ENCODE results near the gene ELP5.
A peak's percentile ranks its signal among the peaks of the same experiment; 100 is the strongest.

Gene ELP5

DNA sequence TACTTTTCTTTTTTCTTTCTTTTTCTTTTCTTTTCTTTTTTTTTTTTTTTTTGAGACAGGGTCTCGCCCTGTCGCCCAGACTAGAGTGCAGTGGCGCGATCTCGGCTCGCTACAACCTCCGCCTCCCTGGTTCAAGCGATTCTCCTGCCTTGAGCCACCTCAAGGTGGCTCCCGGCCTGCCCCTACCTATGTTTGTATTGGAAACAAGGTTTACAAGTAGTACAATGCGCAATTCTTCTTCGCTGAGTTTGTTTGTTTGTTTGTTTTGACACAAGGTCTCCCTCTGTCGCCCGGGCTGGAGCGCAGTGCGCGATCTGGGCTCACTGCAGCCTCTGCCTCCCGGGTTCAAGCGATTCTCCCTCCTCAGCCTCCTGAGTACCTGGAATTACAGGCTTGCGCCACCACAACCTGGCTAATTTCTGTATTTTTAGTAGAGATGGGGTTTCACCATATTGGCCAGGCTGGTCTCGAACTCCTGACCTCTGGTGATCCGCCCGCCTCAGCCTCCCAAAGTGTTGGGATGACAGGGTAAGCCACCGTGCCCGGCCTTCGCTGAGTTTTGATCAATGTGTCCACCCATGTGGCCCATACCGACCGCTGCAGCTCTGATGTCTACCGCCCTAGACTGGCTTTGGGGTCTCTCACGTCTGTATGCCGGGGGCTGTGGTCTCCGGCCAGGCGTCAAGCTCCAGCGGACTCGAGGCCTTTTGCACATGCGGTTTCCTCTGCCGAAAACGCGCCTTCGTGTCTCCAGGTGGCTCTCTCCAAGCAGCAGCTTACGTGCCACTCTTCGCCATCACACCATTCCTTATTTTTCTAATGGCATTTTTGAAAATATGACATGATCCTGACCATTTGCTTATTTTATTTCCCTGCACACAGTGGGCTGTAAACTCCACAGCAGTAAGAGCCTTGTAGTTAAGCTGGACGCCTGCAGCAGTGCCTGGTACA, 43.5 kb downstream of the ELP5 start:
- Histone ChIP-seq H3K9ac (ENCODE audit: low read depth, low read length) (peak overlapping the region; percentile 37), H3K27me3 (ENCODE audit: insufficient read depth, low read length, poor library complexity) (peaks cover 36% of the 10 kb centered on the region), H3K9me3 (ENCODE audit: insufficient read depth, low read length, severe bottlenecking) (no peaks in the 10 kb centered on the region), H3K4me1 (ENCODE audit: insufficient read depth, low read length) (peaks cover 16% of the 10 kb centered on the region), H3K4me2 (ENCODE audit: insufficient read depth, low read length) (peak overlapping the region; percentile 68), H3K79me2 (ENCODE audit: insufficient read depth, low read length) (no peaks in the 10 kb centered on the region), H2AFZ (ENCODE audit: low read depth, low read length) (peak overlapping the region; percentile 70), H3K4me3 (ENCODE audit: low read depth in 1 of 2, low read length in 2 of 2) (peak overlapping the region in 1 of 2 experiments; percentile 43; a peak in 1 of 4 replicates), H3K27ac (ENCODE audit: low read length) (no peak overlapping the region), H3K36me3 (ENCODE audit: insufficient read depth, low read length) (no peaks in the 10 kb centered on the region), H4K20me1 (ENCODE audit: insufficient read depth, low read length) (0 out of 2 replicates have a peak, but pooled peaks cover 4% of the 10 kb centered on the region)
- ATAC-seq (ENCODE audit: insufficient read depth, low read depth) (peak; percentile 13; the same call in 1 of the 3 replicates), DNase-seq (no peak)
- TF ChIP-seq EZH2 (IDR thresholded peaks at IDR 0.05; ENCODE audit: borderline replicate concordance, low read depth, low read length, severe bottlenecking): peak; percentile 32
- TF ChIP-seq, protein P1, sequence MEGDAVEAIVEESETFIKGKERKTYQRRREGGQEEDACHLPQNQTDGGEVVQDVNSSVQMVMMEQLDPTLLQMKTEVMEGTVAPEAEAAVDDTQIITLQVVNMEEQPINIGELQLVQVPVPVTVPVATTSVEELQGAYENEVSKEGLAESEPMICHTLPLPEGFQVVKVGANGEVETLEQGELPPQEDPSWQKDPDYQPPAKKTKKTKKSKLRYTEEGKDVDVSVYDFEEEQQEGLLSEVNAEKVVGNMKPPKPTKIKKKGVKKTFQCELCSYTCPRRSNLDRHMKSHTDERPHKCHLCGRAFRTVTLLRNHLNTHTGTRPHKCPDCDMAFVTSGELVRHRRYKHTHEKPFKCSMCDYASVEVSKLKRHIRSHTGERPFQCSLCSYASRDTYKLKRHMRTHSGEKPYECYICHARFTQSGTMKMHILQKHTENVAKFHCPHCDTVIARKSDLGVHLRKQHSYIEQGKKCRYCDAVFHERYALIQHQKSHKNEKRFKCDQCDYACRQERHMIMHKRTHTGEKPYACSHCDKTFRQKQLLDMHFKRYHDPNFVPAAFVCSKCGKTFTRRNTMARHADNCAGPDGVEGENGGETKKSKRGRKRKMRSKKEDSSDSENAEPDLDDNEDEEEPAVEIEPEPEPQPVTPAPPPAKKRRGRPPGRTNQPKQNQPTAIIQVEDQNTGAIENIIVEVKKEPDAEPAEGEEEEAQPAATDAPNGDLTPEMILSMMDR (IDR thresholded peaks at IDR 0.05; ENCODE audit: borderline replicate concordance, extremely low read depth, low read length, poor library complexity, severe bottlenecking): no peak

DNA sequence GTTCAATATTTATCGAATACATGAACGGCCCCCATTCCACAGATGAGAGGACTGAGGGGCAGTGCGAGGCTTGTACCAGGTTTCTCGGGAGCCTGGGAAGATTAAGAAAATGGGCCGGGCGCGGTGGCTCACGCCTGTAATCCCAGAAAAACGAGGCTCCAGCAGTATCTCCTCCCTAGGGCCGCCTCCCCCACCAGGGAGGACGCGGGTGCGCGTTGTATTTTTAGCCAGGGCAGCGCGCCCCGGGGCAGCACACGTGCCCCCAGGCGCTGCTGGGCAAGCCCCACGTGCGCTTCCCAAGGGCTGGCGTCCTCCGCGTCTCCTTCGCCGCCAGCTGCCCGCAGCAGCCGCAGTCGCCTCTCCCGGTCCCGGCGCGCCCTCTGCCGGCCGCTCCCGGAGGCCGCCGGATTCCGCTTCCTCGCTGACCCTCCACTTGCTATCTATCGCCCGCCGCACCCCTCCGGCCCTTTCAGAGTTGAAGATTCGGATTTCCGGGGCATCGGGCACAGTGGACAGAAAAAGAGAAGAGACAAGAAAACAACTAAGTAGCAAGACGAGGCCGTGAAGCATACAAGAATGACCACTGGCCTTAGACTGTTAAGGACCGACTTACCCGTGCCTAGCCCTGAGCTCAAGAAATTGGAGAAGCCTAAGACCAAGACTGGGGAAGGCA, 44.3 kb downstream of the ELP5 start:
- Histone ChIP-seq H3K79me2 (ENCODE audit: insufficient read depth, low read length) (no peaks in the 10 kb centered on the region), H2AFZ (ENCODE audit: low read depth, low read length) (peak overlapping the region; percentile 70), H3K36me3 (ENCODE audit: insufficient read depth, low read length) (no peaks in the 10 kb centered on the region), H4K20me1 (ENCODE audit: insufficient read depth, low read length) (0 out of 2 replicates have a peak, but pooled peaks cover 4% of the 10 kb centered on the region), H3K27me3 (ENCODE audit: insufficient read depth, low read length, poor library complexity) (peaks cover 36% of the 10 kb centered on the region), H3K9ac (ENCODE audit: low read depth, low read length) (peak overlapping the region; percentile 37), H3K4me1 (ENCODE audit: insufficient read depth, low read length) (peaks cover 16% of the 10 kb centered on the region), H3K27ac (ENCODE audit: low read length) (no peak overlapping the region), H3K4me2 (ENCODE audit: insufficient read depth, low read length) (peak overlapping the region; percentile 68), H3K4me3 (ENCODE audit: low read depth in 1 of 2, low read length in 2 of 2) (peak overlapping the region in 1 of 2 experiments; percentile 43; a peak in 2 of 4 replicates), H3K9me3 (ENCODE audit: insufficient read depth, low read length, severe bottlenecking) (no peaks in the 10 kb centered on the region)
- ATAC-seq (ENCODE audit: insufficient read depth, low read depth) (peak; percentile 80), DNase-seq (peak; percentile 70)
- TF ChIP-seq EZH2 (IDR thresholded peaks at IDR 0.05; ENCODE audit: borderline replicate concordance, low read depth, low read length, severe bottlenecking): no peak
- TF ChIP-seq, protein P1 (IDR thresholded peaks at IDR 0.05; ENCODE audit: borderline replicate concordance, extremely low read depth, low read length, poor library complexity, severe bottlenecking): peak; percentile 94

DNA sequence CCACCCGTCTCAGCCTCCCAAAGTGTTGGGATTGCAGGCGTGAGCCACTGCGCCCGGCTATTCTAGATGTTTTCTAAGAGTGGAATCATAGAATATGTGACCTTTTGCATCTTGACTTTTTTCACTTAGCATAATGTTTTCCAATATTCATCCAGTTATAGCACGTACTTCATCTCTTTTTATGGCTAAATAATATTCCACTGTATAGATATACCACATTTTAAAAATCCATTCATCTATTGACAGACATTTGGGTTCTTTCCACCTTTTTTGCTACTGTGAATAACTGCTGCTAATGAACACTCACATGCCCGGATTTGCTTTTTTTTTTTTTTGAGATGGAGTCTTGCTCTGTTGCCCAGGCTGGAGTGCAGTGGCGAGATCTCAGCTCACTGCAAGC, 52.2 kb downstream of the ELP5 start:
- Histone ChIP-seq H3K27me3 (ENCODE audit: insufficient read depth, low read length, poor library complexity) (no peaks in the 10 kb centered on the region), H3K9me3 (ENCODE audit: insufficient read depth, low read length, severe bottlenecking) (no peaks in the 10 kb centered on the region), H3K4me2 (ENCODE audit: insufficient read depth, low read length) (no peak overlapping the region), H3K4me3 (ENCODE audit: low read depth in 1 of 2, low read length in 2 of 2) (no peak overlapping the region), H3K27ac (ENCODE audit: low read length) (no peak overlapping the region), H3K4me1 (ENCODE audit: insufficient read depth, low read length) (peaks cover 24% of the 10 kb centered on the region), H3K9ac (ENCODE audit: low read depth, low read length) (no peak overlapping the region), H4K20me1 (ENCODE audit: insufficient read depth, low read length) (peaks cover 12% of the 10 kb centered on the region), H3K36me3 (ENCODE audit: insufficient read depth, low read length) (peaks cover 7% of the 10 kb centered on the region), H3K79me2 (ENCODE audit: insufficient read depth, low read length) (peaks cover 17% of the 10 kb centered on the region), H2AFZ (ENCODE audit: low read depth, low read length) (no peak overlapping the region)
- TF ChIP-seq EZH2 (IDR thresholded peaks at IDR 0.05; ENCODE audit: borderline replicate concordance, low read depth, low read length, severe bottlenecking): no peak
- TF ChIP-seq, protein P1 (IDR thresholded peaks at IDR 0.05; ENCODE audit: borderline replicate concordance, extremely low read depth, low read length, poor library complexity, severe bottlenecking): no peak
- no peak for ATAC-seq (ENCODE audit: insufficient read depth, low read depth)
- no peak for DNase-seq

Data from DND-41 (cell line).